ENCODE measurements around the gene PPP4R3B.

GRCh38 chr2:55524884-55525437 is 92.5 kb downstream of the PPP4R3B start:
- no peak for TF ChIP-seq RFX5 (IDR thresholded peaks at IDR 0.05; ENCODE audit: low read depth, low read length)
- no peak for TF ChIP-seq CTCF (conservative IDR thresholded peaks at IDR 0.05; ENCODE audit: low read depth, low read length)
- no peak for TF ChIP-seq MAFK (IDR thresholded peaks at IDR 0.05; ENCODE audit: low read depth, low read length)
- no peak for TF ChIP-seq POLR2A (IDR thresholded peaks at IDR 0.05; ENCODE audit: low read depth, low read length)
- TF ChIP-seq SMC3 (IDR thresholded peaks at IDR 0.05; ENCODE audit: low read depth, low read length), result no peak
- TF ChIP-seq FOS (IDR thresholded peaks at IDR 0.05; ENCODE audit: low read depth, low read length), result no peak
- TF ChIP-seq NFE2L2 (IDR thresholded peaks at IDR 0.05; ENCODE audit: low read depth, low read length), result no peak
- no peak for TF ChIP-seq MXI1 (IDR thresholded peaks at IDR 0.05; ENCODE audit: borderline replicate concordance, low read depth, low read length)
